Pancreas (tissue), 10 donors: Measurements from ENCODE around the gene DOCK1. TPM values are rescaled to one million over a fixed set of nuclear protein-coding genes. Genes with fewer than 3 reads are reported as not detected.
"Not testable (repeated sequence)": the region's sequence is repeated elsewhere in the genome, so short reads cannot be mapped to it uniquely, and the experiment has no call there.

Experiments
- ATAC-seq, 4 donors: fragments of 200-7000 bp; cut with Tn5 transposase; one replicate each; pipeline versions ENCODE4 v1.8.0 to v1.9.1; 2020; ENCODE audit warnings: mild to moderate bottlenecking in 4 of 4, moderate library complexity in 4 of 4
- DNase-seq, 6 donors: peaks; one replicate each; pipeline ENCODE4 v3.0.0-alpha.2; 2020
- FAIRE-seq: peaks from 2 replicates; lab custom pipeline; 2012; peaks lifted over from hg19 to GRCh38; lab: Jason Lieb, UNC
- H3K27ac ChIP-seq, 4 donors: fragments of 200-600 bp; sonication (generic); 1 replicate in 3 of 4; 2 replicates in 1 of 4; pipeline versions ENCODE4 v1.5.0 to v1.8.0; 2020
- H3K27me3 ChIP-seq, 4 donors: fragments of 200-600 bp; one replicate each; pipeline ENCODE4 v1.8.0; 2021
- H3K36me3 ChIP-seq, 3 donors: fragments of 200-600 bp; sonication (generic) in 1 of 3; one replicate each; pipeline versions ENCODE4 v1.5.0 to v1.8.0; 2020 to 2021
- H3K4me1 ChIP-seq, 3 donors: fragments of 200-600 bp; one replicate each; pipeline ENCODE4 v1.8.0; 2021
- H3K4me3 ChIP-seq, 4 donors: fragments of 200-600 bp; sonication (generic) in 2 of 4; one replicate each; pipeline versions ENCODE4 v1.5.0 to v1.8.0; 2020 to 2021
- H3K9me3 ChIP-seq, 4 donors: fragments of 200-600 bp; one replicate each; pipeline ENCODE4 v1.8.0; 2021
- WGBS, 2 donors: extraction: QIAGEN DNeasy Blood & Tissue Kit; methylation state at CpG; one replicate each; pipeline ENCODE4 v1.1.7; 2013; 5-methylcytosine and 5-hydroxymethylcytosine counted together
- intact Hi-C, 3 donors: fragments of 100-400 bp; cut with DNase I; formaldehyde crosslinking; loops; one replicate each; pipeline versions ENCODE4 v1.11.1 to v1.14.2; 2022
- polyA plus RNA-seq, 2 donors: library from polyadenylated mRNA; stranded (reverse); fragments of 200-250 nt; gene quantifications; one replicate each; pipeline ENCODE4 v1.2.3, GENCODE V29; 2013
- total RNA-seq, 6 donors: library from RNA; stranded (reverse); fragmentation: NEBNext Ultra II Directional in 4 of 6; extraction: Animal tissue kit (Norgen Biotek cat#: 25700) in 4 of 6; gene quantifications; one replicate each; pipeline versions ENCODE4 v1.2.1 to v1.2.4, GENCODE V29; 2021 to 2023
- TF ChIP-seq, protein P1 (sequence below), 4 donors: fragments of 200-600 bp; sonication (generic) in 3 of 4; IDR thresholded peaks; one replicate each; pipeline versions ENCODE4 v1.5.0 to v1.8.0; 2021; ENCODE audit warnings: antibody characterized with exemption in 4 of 4
- donor health status: healthy with polysubstance abuse.
- donor health status: DM: no; HTN: no; CAD: no; lungs with moderate emphysema.
- donor health status: DM: no; HTN: no; CAD: no.
- donor health status: control.
- donor health status: control.
- donor health status: Bipolar disorder and iron deficiency.
- donor health status: DM: yes; HTN: yes; CAD: no.
- donor health status: DM: no; HTN: no; CAD: no.
- donor health status: DM: no; HTN: no; CAD: no.
- donor health status: DM: yes; HTN: yes; CAD: no.

The DOCK1 gene
- total and polyA plus RNA-seq, 8 donors: 12.1 to 38.6 (median 24.2) TPM

DNA sequence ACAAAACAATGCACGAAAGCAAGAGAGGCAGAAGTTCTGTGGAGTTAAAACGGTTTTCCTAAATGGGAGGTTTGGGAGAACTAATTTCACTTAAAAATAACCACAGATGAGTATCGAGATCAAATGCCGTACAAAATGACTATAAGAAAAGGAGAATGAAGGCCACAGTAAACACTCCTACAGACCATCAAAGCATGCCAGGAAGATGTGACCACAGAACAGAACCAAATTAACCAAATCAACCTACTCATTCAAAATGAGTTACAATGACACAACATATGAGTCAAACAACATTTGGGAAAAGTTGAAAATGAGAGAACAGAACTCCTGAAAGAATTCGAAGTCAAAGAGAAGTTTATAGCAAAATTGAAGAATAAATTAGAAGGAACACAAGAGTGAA lies 24.3 kb upstream of the DOCK1 start:
- TF ChIP-seq, protein P1, sequence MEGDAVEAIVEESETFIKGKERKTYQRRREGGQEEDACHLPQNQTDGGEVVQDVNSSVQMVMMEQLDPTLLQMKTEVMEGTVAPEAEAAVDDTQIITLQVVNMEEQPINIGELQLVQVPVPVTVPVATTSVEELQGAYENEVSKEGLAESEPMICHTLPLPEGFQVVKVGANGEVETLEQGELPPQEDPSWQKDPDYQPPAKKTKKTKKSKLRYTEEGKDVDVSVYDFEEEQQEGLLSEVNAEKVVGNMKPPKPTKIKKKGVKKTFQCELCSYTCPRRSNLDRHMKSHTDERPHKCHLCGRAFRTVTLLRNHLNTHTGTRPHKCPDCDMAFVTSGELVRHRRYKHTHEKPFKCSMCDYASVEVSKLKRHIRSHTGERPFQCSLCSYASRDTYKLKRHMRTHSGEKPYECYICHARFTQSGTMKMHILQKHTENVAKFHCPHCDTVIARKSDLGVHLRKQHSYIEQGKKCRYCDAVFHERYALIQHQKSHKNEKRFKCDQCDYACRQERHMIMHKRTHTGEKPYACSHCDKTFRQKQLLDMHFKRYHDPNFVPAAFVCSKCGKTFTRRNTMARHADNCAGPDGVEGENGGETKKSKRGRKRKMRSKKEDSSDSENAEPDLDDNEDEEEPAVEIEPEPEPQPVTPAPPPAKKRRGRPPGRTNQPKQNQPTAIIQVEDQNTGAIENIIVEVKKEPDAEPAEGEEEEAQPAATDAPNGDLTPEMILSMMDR (IDR thresholded peaks at IDR 0.05): no peak
- FAIRE-seq (no peak), DNase-seq (no peak), ATAC-seq (no peak)
- H3K36me3 ChIP-seq: no peaks in the 10 kb centered on the region
- no peaks in the 10 kb centered on the region for H3K4me1 ChIP-seq
- no peak overlapping the region for H3K4me3 ChIP-seq
- no peaks in the 10 kb centered on the region for H3K9me3 ChIP-seq
- no peaks in the 10 kb centered on the region for H3K27me3 ChIP-seq
- intact Hi-C loops: no loop called here
- 67 to 85% methylated on average over 5 of the region's 5 CpGs for WGBS, 2 donors
- no peak overlapping the region for H3K27ac ChIP-seq

DNA sequence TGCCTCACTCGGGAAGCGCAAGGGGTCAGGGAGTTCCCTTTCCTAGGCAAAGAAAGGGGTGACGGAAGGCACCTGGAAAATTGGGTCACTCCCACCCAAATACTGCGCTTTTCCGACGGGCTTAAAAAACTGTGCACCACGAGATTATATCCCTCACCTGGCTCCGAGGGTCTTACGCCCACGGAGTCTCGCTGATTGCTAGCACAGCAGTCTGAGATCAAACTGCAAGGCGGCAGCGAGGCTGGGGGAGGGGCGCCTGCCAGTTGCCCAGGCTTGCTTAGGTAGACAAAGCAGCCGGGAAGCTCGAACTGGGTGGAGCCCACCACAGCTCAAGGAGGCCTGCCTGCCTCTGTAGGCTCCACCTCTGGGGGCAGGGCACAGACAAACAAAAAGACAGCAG lies 23.2 kb upstream of the DOCK1 start:
- H3K27me3 ChIP-seq, H3K4me3 ChIP-seq, H3K9me3 ChIP-seq, ATAC-seq, H3K27ac ChIP-seq, intact Hi-C loops, FAIRE-seq, DNase-seq, H3K4me1 ChIP-seq, H3K36me3 ChIP-seq: not testable (repeated sequence)
- 17 to 22% methylated on average over 14 to 16 of the region's 16 CpGs for WGBS, 2 donors

DNA sequence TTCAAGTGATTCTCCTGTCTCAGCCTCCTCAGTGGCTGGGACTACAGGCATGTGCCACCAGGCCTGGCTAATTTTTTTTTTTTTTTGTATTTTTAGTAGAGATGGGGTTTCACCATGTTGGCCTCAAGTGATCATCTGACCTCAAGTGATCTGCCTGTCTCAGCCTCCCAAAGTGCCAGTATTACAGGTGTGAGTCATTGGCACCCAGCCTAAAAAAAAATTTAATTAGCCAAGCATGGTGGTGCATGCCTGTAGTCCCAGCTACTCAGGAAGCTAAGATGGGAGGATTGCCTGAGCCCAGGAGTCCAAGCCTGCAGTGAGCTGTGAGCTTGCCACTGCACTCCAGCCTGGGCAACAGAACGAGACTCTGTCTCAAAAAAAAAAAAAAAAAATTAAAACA lies 16.8 kb upstream of the DOCK1 start:
- 86 to 96% methylated on average over 1 of the region's 1 CpG for WGBS, 2 donors
- H3K27ac ChIP-seq, intact Hi-C loops, H3K27me3 ChIP-seq, FAIRE-seq, ATAC-seq, H3K9me3 ChIP-seq, H3K4me1 ChIP-seq, DNase-seq, H3K4me3 ChIP-seq, H3K36me3 ChIP-seq: not testable (repeated sequence)

DNA sequence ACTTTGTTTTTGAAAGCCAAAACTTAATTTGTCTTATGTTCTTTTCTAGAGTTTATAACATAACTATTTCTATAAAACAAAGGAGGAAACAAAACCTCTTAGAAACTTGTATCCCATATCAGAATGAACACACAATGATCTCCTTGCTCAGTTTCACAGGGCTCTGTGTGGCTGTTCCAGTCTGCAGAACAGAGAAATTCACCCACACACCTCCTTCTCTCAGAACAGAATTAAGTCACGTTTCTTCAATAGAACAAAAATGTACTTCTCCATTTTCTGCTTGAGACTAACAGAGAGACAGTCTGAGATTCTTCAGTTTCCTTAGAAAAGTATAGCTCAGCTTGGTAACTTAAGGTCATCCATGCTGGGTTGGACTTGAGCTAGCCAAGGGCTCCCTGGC lies 15.8 kb upstream of the DOCK1 start:
- H3K9me3 ChIP-seq: no peaks in the 10 kb centered on the region
- no peak overlapping the region for H3K4me3 ChIP-seq
- WGBS, 2 donors: 63 to 86% methylated on average over 1 of the region's 1 CpG
- intact Hi-C loops: no loop called here
- TF ChIP-seq, protein P1 (IDR thresholded peaks at IDR 0.05): no peak
- FAIRE-seq (no peak), DNase-seq (no peak), ATAC-seq (no peak)
- no peak overlapping the region for H3K27ac ChIP-seq
- H3K27me3 ChIP-seq: no peaks in the 10 kb centered on the region
- no peaks in the 10 kb centered on the region for H3K4me1 ChIP-seq
- H3K36me3 ChIP-seq: no peaks in the 10 kb centered on the region

DNA sequence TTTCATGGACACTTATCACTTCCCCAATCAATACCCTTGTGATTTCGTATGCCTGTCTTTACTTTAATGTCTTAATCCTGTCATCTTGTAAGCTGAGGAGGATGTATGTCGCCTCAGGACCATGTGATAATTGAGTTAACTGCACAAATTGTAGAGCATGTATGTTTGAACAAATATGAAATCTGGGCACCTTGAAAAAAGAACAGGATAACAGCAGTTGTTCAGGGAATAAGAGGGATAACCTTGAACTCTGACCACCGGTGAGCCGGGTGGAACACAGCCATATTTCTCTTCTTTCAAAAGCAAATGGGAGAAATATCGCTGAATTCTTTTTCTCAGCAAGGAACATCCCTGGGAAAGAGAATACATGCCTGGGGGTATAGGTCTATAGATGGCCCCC lies 14.4 kb upstream of the DOCK1 start:
- FAIRE-seq, H3K36me3 ChIP-seq, intact Hi-C loops, H3K4me3 ChIP-seq, H3K4me1 ChIP-seq, H3K9me3 ChIP-seq, DNase-seq, ATAC-seq, H3K27ac ChIP-seq, H3K27me3 ChIP-seq: not testable (repeated sequence)
- 86 to 94% methylated on average over 5 of the region's 5 CpGs for WGBS, 2 donors

DNA sequence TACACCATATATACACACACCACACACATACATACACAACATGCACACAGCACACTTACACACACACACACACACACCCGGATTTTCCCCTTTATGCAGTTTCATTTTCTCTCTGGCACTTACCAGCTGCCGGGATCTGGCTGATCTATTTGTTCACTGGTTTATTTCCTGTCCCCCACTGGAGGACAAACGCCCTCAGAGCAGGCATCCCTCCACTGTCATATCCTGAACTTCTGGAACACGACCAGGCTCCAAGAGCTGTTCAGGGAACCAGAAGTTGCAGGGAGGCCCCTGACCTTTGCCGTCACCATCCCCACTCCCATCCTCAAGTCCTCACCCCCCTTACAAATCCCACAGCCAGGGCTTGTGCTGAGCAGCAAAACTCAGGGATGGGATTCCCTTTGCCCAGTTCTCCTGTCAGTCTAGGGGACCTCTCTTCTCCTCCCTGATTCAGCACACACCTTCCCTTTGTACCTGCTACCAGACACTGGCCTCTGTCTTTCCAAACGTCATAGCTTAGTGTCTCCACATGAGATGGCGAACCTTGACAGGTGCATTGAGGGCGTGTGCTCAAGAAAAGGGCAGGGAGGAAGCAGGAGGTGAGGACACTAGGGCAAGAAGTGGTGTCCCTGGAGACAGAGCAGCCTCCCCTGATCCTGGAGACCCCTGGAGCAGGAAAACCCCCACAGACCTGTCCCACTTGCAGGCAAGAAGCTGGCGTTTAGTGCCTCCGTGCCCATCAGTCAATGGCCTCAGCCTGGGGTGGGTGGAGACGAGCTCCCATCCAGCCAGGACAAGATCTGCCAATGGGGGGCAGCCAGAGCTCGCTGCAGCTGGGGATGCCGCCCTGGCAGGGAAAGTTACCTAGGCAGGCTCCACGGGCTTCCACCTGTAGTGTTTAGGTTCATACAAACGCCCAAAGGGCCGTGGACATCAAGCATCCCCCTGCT lies 12.7 kb upstream of the DOCK1 start:
- Histone ChIP-seq H3K9me3 (no peaks in the 10 kb centered on the region), H3K4me1 (no peaks in the 10 kb centered on the region), H3K36me3 (no peaks in the 10 kb centered on the region), H3K27me3 (no peaks in the 10 kb centered on the region), H3K4me3 (no peak overlapping the region), H3K27ac (no peak overlapping the region)
- FAIRE-seq: no peak
- 74% methylated on average over 16 of the region's 16 CpGs for WGBS, 2 donors
- ATAC-seq: peak in 2 of 4 donors; percentile 28 to 31
- TF ChIP-seq, protein P1 (IDR thresholded peaks at IDR 0.05): no peak
- no peak for DNase-seq
- intact Hi-C loops: no loop called here
